DMS114 treated with DMSO at 0.1 percent for 48 hours (cell line): Measurements from ENCODE around the gene MRPL24.
A peak's percentile ranks its signal among the peaks of the same experiment; 100 is the strongest.
"Not testable (repeated sequence)": the region's sequence is repeated elsewhere in the genome, so short reads cannot be mapped to it uniquely, and the experiment has no call there.

Experiments
- DNase-seq: peaks from one replicate; lab custom pipeline; 2025; ENCODE audit not compliant: unreplicated experiment; lab: John Stamatoyannopoulos, UW

The MRPL24 gene

GRCh38 chr1:156760092-156760795 lies 19.4 kb upstream of the MRPL24 start:
- DNase-seq: no peak

DNA sequence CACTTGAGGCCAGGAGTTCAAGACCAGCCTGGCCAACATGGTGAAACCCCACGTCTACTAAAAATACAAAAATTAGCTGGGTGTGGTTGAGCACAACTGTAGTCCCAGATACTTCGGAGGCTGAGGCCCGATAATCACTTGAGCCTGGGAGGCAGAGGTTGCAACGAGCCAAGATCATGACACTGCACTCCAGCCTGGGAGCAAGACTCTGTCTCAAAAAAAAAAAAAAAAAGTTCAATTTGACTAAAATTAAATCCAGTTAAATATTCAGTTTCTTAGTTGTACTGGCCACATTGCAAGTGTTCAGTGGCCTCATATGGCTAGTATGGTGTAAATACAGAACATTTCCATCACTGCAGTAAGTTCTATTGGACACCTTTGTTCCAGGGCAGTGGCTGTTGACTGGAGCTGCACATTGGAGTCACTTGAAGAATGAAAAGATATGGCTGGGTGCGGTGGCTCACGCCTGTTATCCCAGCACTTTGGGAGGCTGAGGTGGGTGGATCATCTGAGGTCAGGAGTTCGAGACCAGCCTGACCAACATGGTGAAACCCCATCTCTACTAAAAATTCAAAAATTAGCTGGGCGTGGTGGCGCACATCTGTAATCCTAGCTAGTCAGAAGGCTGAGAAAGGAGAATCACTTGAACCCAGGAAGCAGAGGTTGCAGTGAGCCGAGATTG lies 16.8 kb upstream of the MRPL24 start:
- DNase-seq: not testable (repeated sequence)

- DNase-seq: no peak
Observed at GRCh38 chr1:156756355-156756754, 15.5 kb upstream of the MRPL24 start.

- no peak for DNase-seq
Observed at GRCh38 chr1:156755527-156755950, 14.7 kb upstream of the MRPL24 start.

- DNase-seq: no peak
Observed at GRCh38 chr1:156754219-156754618, 13.3 kb upstream of the MRPL24 start.

DNA sequence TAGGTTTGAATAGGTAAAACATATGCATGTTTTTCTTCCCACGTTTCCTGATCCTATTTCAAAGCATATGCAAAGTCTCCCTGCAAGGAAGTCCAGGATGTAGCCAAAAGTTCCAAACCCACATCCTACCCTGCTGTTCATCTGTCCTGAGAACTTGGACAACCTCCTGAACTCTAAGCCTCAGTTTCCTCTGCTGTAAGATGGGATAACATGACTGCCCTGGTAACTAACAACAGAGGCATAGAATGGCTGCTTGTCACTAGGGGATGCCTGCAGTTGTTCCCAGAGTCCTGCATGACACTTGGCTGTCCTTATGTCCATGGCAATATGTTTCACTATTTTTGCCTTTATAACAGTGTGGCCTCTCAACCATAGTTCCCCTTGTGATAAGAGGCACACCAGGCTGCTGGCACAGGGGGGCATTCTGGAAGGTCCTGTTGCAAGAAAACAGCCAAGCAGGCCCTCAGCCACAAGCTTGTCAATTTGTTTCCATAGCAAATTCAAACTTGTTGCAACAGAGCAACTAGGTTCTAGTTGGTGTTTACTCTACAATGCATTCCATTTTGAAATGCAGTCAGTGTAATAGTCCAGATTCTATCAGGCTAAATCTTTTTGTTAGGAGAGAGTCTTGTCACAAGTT lies 12.1 kb upstream of the MRPL24 start:
- no peak for DNase-seq

DNA sequence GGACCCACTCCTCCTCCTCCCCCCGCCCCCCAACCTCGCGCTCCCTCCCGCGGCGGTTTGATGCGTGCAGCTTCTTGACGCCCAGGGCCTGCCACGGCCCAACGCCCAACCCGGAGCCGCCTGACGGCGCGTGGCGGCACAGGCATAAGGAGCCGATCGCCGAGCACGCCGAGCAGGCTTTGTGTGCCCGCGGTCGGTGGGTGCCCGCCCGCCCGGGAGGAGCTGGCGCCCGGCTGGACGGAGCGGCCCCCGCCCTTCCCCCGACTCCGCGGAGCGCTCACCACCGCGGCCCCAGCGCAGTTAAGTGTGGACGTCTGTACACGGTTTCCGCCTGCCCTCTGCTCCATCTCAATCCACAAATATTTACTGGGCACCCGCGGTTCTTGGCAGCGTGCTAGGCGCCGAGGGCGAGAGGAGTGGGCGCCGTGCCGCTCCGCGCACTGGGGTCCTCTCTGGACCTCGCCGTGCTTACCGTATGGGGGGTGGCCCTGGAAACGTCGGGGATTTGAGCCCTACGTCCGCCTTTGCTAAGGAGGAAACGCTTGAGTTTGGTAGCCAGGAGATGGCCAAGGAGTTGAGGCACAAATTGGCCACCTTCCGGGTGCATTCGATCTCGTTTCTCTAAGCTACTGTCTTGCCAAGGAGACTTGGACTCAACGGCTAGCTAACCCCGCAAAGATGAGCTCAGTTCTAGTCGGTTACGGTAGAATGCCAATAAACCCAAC lies 11.0 kb upstream of the MRPL24 start:
- peak; percentile 88 for DNase-seq

GRCh38 chr1:156751451-156751756 lies 10.5 kb upstream of the MRPL24 start, which contains the start of gene HDGF:
Gene HDGF, minus strand, starts transcription at chr1:156751675. Its CDS starts 246 bp downstream, at chr1:156751429.
- DNase-seq: no peak

DNA sequence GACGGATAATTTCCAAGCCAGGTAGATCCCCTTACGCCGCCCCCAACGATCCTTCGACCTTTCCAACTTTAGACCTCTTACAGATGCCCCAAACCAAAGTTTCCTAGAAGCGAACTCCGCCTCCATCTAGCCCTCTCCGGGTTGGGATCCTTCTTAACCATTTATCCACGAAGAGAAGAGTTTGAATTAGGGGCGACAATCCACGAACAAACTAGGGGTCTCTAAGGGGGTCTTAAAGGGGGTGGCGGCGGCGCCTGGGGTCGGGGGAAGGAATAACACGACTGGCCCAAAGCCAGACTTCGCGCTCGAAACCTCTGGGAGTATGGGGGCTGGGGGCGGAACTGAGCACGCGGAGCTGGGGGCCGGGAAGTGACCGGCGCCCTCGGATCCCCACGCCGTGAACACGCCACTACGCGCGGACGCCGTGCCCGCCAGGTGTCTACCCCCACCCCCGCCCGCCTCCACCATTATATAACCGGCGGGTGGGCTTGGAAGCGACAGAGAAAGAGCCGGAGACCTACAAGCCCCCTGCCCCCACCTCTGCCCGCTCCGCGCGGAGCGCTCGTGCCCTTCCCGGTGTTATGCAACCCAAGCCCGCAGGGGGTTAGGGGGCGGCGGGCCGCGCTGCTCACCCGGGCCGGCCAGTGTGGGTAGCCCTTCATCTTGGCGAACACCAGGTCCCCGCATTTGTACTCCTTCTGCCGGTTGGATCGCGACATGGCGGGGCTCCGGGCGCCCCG lies 10.0 kb upstream of the MRPL24 start:
- no peak for DNase-seq

GRCh38 chr1:156750191-156750672 lies 9.3 kb upstream of the MRPL24 start:
- no peak for DNase-seq

- DNase-seq: no peak
Observed at GRCh38 chr1:156749419-156750118, 8.7 kb upstream of the MRPL24 start.

- DNase-seq: no peak
Observed at GRCh38 chr1:156748670-156749418, 8.0 kb upstream of the MRPL24 start.

DNA sequence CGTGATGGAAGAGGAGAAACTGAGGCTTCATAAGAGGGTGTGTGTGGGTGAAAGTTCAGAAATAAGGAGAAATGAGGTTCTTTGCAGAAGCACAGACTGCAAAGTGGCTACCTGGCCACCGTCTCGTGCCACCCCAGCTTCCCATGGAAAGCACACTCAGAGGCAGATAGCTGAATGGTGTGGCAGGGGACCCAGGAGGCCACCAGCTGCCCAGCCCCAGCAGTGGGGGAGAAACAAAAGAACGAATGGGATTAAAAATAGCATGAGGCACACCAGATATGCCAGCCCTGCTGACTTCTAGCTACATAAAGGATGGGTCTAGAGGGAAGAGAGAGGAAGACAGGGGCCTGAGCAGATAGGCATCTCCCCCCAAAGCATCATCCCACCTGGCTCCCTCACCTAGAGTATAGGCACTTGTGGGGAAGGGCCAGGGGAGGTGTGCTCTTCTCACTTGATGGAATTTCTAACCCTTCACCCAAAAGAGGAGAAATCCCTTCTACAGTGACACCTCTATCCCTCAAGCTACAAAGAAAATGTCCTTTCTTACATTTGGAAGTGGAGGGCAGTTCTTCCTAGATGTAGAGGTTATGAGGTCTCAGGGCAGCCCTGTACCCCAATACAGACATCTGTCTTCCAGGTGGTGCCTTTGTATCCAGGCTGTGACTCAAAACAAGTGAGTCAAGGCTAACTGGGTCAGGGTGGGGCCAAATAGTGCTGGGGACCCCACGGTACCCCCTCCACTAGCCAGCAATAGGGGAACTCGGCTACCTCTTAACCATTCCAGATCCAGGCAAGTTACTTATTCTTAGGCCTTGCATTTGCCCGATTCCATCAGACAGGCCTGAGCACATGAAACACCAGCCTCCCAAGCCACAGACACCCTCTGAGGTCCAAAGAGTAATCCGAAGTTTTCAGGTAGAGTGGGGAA lies 7.1 kb upstream of the MRPL24 start:
- no peak for DNase-seq

DNA sequence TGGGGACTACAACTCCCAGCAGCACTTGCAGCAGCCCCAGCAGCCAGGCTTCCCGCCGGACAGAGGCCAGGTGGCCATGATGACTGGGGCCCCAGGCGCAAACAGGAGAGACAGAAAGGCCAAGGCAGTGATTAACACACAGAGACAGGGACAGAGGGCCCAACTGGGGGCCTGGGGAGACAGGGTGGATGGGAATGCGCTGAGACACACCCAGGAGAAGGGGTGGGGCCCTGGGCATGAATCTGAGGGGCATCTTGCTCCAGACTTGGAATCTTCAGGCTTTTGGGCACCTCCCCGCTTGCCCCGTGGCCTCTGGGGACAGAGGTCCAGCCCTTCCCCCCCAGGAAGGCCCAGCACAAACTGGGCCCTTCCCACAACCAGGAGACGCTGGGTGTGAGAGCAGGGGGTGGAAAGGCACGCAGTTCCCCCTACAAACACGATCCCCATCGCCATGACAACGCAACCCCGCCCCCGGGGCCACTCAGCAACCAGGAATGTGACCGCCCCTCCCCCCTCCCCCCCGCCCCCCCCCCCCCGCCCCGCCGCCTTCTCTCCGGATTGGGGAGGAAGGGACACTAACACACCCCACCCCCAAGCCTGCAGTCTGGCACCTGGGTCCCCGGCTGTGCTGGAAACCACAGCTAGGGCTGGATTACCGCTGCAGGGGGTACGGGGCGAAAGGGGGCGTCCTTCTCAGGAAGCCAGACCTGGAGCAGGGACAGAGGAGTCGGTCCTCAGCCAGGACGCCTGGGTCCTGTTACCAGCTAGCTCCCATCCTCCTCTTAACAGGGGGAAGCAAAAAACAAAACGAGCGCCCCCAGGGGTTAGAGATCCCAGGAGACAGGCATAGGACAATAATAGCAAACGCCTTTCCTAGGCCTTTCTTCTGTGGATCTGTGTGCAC lies 6.1 kb upstream of the MRPL24 start:
- DNase-seq: peak; percentile 65

- no peak for DNase-seq
Observed at GRCh38 chr1:156746406-156746727, 5.5 kb upstream of the MRPL24 start.

DNA sequence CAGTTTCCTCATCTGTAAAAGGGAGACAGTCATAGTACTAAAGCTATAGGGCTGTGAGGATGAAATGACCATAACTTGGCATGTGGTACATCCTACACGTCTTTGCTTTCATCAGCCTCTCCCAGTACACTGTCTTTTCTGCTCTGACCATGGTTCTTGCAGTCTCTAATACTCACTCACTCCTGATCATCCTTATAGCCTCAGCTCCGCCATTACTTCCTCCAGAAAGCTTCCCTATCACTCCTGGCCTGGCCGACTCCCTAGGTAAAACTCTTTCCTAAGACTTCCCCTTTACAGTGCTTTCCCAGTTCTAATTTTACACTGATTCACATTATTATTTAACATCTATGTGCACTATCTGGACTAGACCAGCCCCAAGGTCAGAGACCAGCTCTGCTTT lies 5.0 kb upstream of the MRPL24 start:
- no peak for DNase-seq

DNA sequence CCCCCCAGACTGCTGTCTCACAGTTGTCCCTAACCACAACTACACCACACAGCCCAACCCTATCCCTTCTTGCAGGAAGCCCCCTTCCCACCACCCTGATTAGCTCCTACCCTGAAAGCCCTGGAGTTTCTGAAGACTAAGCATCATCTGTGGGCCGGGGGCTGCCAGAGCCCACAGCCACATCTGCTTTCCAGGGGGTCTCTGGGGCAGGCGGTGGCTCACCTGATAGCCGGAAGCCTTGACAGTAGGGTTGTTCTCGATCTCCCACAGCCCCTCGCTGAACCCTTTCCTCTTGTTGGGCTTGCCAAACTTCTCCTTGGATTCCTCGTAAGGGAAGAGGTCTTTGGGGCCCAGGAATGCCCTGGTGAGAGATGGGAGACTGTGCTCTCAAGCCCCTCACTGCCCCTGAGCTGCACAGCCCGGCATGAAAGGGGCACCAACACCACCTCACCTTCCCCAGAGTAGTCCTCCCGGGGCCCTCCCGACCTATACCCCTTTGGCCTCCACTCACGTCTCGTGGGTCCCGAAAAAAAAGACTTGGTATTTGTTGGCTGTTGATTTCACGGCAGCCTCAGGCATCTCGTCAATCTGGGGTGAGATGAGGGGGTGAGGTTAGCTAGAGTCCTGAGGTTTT lies 4.0 kb upstream of the MRPL24 start:
- DNase-seq: no peak
